ENCODE results near the gene CCDC149. TPM values are rescaled to one million over a fixed set of nuclear protein-coding genes. Genes with fewer than 3 reads are reported as not detected.

The CCDC149 gene
- total and polyA plus RNA-seq, 12 donors: 6.1 to 17.7 (median 9.3) TPM

DNA sequence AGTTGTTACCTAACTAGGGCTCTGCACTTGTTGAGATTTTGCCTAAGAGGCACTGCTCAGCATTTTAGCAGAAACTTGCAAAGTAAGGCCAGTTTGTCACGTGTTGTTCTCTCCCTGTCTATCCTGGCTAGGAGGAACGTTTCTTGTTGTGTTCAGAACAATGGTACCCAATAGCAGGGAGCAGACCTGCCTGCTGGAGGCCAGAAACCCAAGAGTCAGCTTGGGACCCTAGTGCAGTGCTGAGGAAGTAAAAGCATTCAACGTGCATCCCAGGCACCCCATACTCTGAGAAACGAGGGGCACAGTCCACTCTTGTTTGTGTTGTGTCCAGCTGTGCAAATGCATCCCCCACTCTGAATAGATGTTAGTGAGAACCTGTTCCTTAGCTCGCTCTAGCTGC lies 75.1 kb downstream of the CCDC149 start:
- TF ChIP-seq, protein P1, sequence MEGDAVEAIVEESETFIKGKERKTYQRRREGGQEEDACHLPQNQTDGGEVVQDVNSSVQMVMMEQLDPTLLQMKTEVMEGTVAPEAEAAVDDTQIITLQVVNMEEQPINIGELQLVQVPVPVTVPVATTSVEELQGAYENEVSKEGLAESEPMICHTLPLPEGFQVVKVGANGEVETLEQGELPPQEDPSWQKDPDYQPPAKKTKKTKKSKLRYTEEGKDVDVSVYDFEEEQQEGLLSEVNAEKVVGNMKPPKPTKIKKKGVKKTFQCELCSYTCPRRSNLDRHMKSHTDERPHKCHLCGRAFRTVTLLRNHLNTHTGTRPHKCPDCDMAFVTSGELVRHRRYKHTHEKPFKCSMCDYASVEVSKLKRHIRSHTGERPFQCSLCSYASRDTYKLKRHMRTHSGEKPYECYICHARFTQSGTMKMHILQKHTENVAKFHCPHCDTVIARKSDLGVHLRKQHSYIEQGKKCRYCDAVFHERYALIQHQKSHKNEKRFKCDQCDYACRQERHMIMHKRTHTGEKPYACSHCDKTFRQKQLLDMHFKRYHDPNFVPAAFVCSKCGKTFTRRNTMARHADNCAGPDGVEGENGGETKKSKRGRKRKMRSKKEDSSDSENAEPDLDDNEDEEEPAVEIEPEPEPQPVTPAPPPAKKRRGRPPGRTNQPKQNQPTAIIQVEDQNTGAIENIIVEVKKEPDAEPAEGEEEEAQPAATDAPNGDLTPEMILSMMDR (IDR thresholded peaks at IDR 0.05): no peak
- no peaks in the 10 kb centered on the region for H3K9me3 ChIP-seq
- no peak for DNase-seq
- intact Hi-C loops (cut with DNase I): no loop called here
- ATAC-seq: no peak
- H3K27ac ChIP-seq: no peak overlapping the region
- peaks cover 0 to 73% (median 10%) of the 10 kb centered on the region in 9 donors for H3K36me3 ChIP-seq
- H3K27me3 ChIP-seq: no peaks in the 10 kb centered on the region
- 79 to 84% methylated on average over 5 of the region's 5 CpGs for WGBS, 2 donors
- H3K4me1 ChIP-seq: peaks cover 0 to 15% (median 4%) of the 10 kb centered on the region in 9 donors
- H3K4me3 ChIP-seq: no peak overlapping the region

DNA sequence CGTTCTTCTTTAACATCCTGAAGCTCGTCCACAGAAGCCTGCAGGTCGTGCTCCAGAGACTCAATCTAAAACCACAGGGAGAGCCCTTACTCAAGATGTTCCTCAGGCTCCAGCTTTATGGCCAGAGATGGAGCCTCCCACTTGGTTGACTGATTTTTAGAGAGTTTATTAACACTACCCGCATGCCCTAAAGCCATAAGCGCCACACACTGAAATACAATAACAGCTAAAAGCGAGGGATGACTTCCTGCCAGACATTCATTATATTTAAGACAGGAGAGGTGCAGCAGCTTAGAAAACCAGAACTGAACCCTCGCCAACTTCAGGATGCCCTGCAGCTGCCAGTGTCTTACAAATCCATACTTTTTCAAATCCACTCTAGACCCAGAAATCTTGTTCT lies 75.5 kb downstream of the CCDC149 start:
- intact Hi-C loops (cut with DNase I): no loop called here
- Histone ChIP-seq H3K27me3 (no peaks in the 10 kb centered on the region), H3K27ac (no peak overlapping the region), H3K36me3 (peaks cover 0 to 74% (median 10%) of the 10 kb centered on the region in 9 donors), H3K4me3 (no peak overlapping the region), H3K4me1 (peaks cover 0 to 15% (median 4%) of the 10 kb centered on the region in 9 donors), H3K9me3 (no peaks in the 10 kb centered on the region)
- TF ChIP-seq, protein P1 (IDR thresholded peaks at IDR 0.05): no peak
- DNase-seq (no peak), ATAC-seq (no peak)
- 95 to 97% methylated on average over 7 of the region's 7 CpGs for WGBS, 2 donors

DNA sequence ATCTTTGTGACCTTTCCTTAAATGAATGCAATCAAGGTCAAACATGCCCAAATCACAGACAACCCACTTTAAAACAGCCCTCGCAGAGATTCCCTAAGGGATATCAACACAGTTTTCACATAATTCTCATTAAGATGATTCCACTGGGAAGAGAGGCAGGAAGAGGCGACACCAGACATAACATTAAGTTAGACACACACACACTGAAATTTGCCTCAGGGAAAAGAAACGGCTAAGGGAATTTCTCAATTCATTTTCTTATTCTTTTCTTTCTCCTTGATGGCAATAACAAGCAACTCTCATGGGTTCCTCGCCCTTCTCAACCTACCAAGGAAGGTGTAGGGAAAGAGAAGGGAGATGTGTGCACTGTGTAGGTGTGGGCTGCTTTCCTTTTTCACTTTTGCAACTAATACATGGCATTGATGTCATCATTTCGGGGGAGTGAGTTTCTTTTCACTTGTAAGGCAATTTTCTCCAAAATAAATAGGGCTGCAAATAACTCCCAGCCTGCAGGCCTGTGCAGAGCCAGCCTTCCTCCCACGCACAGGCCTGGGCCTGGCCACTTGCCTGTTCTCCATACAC lies 76.1 kb downstream of the CCDC149 start:
- Histone ChIP-seq H3K9me3 (no peaks in the 10 kb centered on the region), H3K36me3 (peaks cover 0 to 76% (median 10%) of the 10 kb centered on the region in 9 donors), H3K4me1 (peaks cover 0 to 15% (median 4%) of the 10 kb centered on the region in 9 donors), H3K4me3 (no peak overlapping the region), H3K27me3 (no peaks in the 10 kb centered on the region), H3K27ac (no peak overlapping the region)
- TF ChIP-seq, protein P1 (IDR thresholded peaks at IDR 0.05): no peak
- DNase-seq: no peak
- WGBS, 2 donors: 86% methylated on average over 6 of the region's 6 CpGs
- no peak for ATAC-seq
- intact Hi-C loops (cut with DNase I): no loop called here

DNA sequence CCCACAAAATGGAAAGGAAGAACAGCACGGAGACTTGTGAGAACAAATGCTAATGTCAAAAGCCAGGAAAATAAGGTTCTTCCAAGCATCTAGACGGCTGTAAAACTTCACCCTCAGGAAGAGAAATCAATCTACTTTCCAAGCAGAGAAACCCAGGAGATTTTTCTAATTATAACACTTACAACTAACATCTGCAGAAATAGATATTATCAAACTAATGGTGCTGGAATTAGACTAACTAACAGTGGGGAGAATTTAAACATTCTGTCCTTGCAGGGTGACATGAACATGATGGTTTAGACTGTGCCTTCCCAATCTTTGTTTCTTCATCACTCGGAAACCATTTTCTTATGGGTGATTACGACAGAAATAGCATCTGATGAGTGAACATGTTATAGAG lies 77.1 kb downstream of the CCDC149 start:
- TF ChIP-seq, protein P1 (IDR thresholded peaks at IDR 0.05): no peak
- intact Hi-C loops (cut with DNase I): no loop called here
- H3K4me1 ChIP-seq: peaks cover 0 to 15% (median 4%) of the 10 kb centered on the region in 9 donors
- 81% methylated on average over 4 of the region's 4 CpGs for WGBS, 2 donors
- ATAC-seq: no peak
- no peaks in the 10 kb centered on the region for H3K9me3 ChIP-seq
- H3K27ac ChIP-seq: no peak overlapping the region
- H3K4me3 ChIP-seq: no peak overlapping the region
- H3K27me3 ChIP-seq: no peaks in the 10 kb centered on the region
- DNase-seq: no peak
- peaks cover 0 to 78% (median 10%) of the 10 kb centered on the region in 9 donors for H3K36me3 ChIP-seq

Data from heart right ventricle (tissue), 16 donors.